Endothelial cell of umbilical vein (primary cell): ENCODE data around the gene WASF2. TPM values are rescaled to one million over a fixed set of nuclear protein-coding genes. Genes with fewer than 3 reads are reported as not detected.

Experiments used
- BruUV-seq: library from RNA; stranded (reverse); fragments of 400-500 nt; replicated peaks from 2 replicates; lab custom pipeline; 2021; lab: Mats Ljungman, UMichigan
- CTCF ChIA-PET: fragments of 300-600, 350-600 bp; sonication (Branson Sonifier 250); formaldehyde crosslinking; loops from one replicate; lab custom pipeline; 2021; ENCODE audit warnings: antibody characterized with exemption, inconsistent platforms; lab: Charles Lee
- POLR2A ChIA-PET: fragments of 300-600, 350-600 bp; sonication (Branson Sonifier 250); formaldehyde crosslinking; loops from one replicate; lab custom pipeline; 2021; ENCODE audit warnings: antibody characterized with exemption, inconsistent platforms; lab: Charles Lee
- DNase-seq: peaks from one replicate; pipeline ENCODE4 v3.0.0-alpha.2; 2011; ENCODE audit warnings: low read depth, low spot score
- FAIRE-seq: peaks from 2 replicates; lab custom pipeline; 2011; peaks lifted over from hg19 to GRCh38; lab: Jason Lieb, UNC
- H2AFZ ChIP-seq: 2 replicates; pipeline ENCODE4 v1.6.0; 2012; ENCODE audit warnings: low read depth, low read length, control low read depth, inconsistent platforms
- H3K27ac ChIP-seq: 2 replicates; pipeline ENCODE4 v1.5.1; 2011; ENCODE audit warnings: low read depth, mild to moderate bottlenecking, control low read depth, low read length, moderate library complexity; ENCODE audit not compliant: insufficient read depth
- H3K27me3 ChIP-seq, 2 experiments: 2 replicates each; pipeline versions ENCODE4 v1.6.0 to v1.6.1; 2011; ENCODE audit warnings: low read length in 2 of 2, mixed read lengths in 1 of 2; ENCODE audit not compliant: control insufficient read depth in 2 of 2, insufficient read depth in 2 of 2
- H3K36me3 ChIP-seq, 2 experiments: 2 replicates in 1 of 2; 3 replicates in 1 of 2; pipeline ENCODE4 v1.5.1; 2011; ENCODE audit warnings: low read length in 2 of 2, mild to moderate bottlenecking in 1 of 2, moderate library complexity in 1 of 2; ENCODE audit not compliant: control insufficient read depth in 2 of 2, insufficient read depth in 2 of 2; ENCODE audit errors: extremely low read depth in 1 of 2
- H3K4me1 ChIP-seq: 3 replicates; pipeline ENCODE4 v1.5.1; 2011; ENCODE audit warnings: mild to moderate bottlenecking, low read length; ENCODE audit not compliant: control insufficient read depth, insufficient read depth; ENCODE audit errors: extremely low read depth
- H3K4me2 ChIP-seq: 2 replicates; pipeline ENCODE4 v1.6.1; 2011; ENCODE audit warnings: low read length, control low read depth, mixed read lengths; ENCODE audit not compliant: insufficient read depth
- H3K4me3 ChIP-seq, 3 experiments: fragments of 200-600 bp in 1 of 3; sonication (generic), shearing (Covaris generic) in 1 of 3; replicated peaks in 1 of 3; 2 replicates each; pipeline ENCODE4 v1.5.1; 2011 to 2016; ENCODE audit warnings: control low read depth in 3 of 3, low read length in 3 of 3, mild to moderate bottlenecking in 2 of 3, inconsistent platforms in 1 of 3, low read depth in 1 of 3, moderate library complexity in 1 of 3; ENCODE audit not compliant: insufficient read depth in 1 of 3
- H3K79me2 ChIP-seq: 2 replicates; pipeline ENCODE4 v1.6.0; 2012; ENCODE audit warnings: low read length, inconsistent platforms; ENCODE audit not compliant: control insufficient read depth, insufficient read depth
- H3K9ac ChIP-seq: replicated peaks from 2 replicates; pipeline ENCODE3; 2011; ENCODE audit warnings: low read length, control low read depth; ENCODE audit not compliant: insufficient read depth; ENCODE audit errors: extremely low read depth
- H3K9me1 ChIP-seq: replicated peaks from 3 replicates; pipeline ENCODE4 v1.6.0; 2011; ENCODE audit warnings: mild to moderate bottlenecking, low read length; ENCODE audit not compliant: control insufficient read depth, insufficient read depth; ENCODE audit errors: extremely low read depth
- H3K9me3 ChIP-seq: replicated peaks from 2 replicates; pipeline ENCODE4 v1.5.1; 2012; ENCODE audit warnings: low read length, inconsistent platforms; ENCODE audit not compliant: control insufficient read depth, insufficient read depth
- H4K20me1 ChIP-seq: replicated peaks from 2 replicates; pipeline ENCODE3; 2011; ENCODE audit warnings: mild to moderate bottlenecking, low read length; ENCODE audit not compliant: control insufficient read depth, insufficient read depth; ENCODE audit errors: extremely low read depth
- CTCF ChIP-seq, 2 donors: IDR thresholded peaks; 1 replicate in 1 of 2; 2 replicates in 1 of 2; pipeline ENCODE4 v1.5.1; 2011; ENCODE audit warnings: low read length in 2 of 2, mild to moderate bottlenecking in 2 of 2, moderate library complexity in 2 of 2, control low read depth in 1 of 2, inconsistent platforms in 1 of 2, low read depth in 1 of 2; ENCODE audit not compliant: insufficient read depth in 1 of 2; ENCODE audit errors: extremely low read depth in 1 of 2
- EZH2 ChIP-seq: IDR thresholded peaks from 2 replicates; pipeline ENCODE4 v1.6.1; 2012; ENCODE audit warnings: borderline replicate concordance, low read depth, mild to moderate bottlenecking, moderate library complexity, low read length, inconsistent platforms; ENCODE audit not compliant: severe bottlenecking
- FOS ChIP-seq: IDR thresholded peaks from 2 replicates; pipeline ENCODE4 v1.6.1; 2011; ENCODE audit warnings: mild to moderate bottlenecking, low read length, moderate library complexity, borderline replicate concordance; ENCODE audit not compliant: insufficient read depth
- GATA2 ChIP-seq: IDR thresholded peaks from 2 replicates; pipeline ENCODE4 v1.7.0; 2011; ENCODE audit warnings: low read depth, mild to moderate bottlenecking, moderate library complexity, mixed read lengths, low read length; ENCODE audit not compliant: insufficient read length, insufficient read depth
- JUN ChIP-seq: IDR thresholded peaks from 2 replicates; pipeline ENCODE4 v1.6.1; 2011; ENCODE audit warnings: borderline replicate concordance, low read depth; ENCODE audit not compliant: insufficient read length, insufficient read depth
- MAX ChIP-seq: IDR thresholded peaks from 2 replicates; pipeline ENCODE4 v1.6.1; 2011; ENCODE audit not compliant: insufficient read depth, insufficient read length
- MYC ChIP-seq: IDR thresholded peaks from one replicate; pipeline ENCODE4 v1.6.1; 2011; ENCODE audit warnings: mild to moderate bottlenecking, low read depth, low read length
- POLR2A ChIP-seq: IDR thresholded peaks from 2 replicates; pipeline ENCODE4 v1.6.1; 2012; ENCODE audit warnings: low read depth, mild to moderate bottlenecking, control low read depth, low read length
- POLR2AphosphoS5 ChIP-seq: IDR thresholded peaks from 2 replicates; pipeline ENCODE4 v1.6.1; 2012; ENCODE audit warnings: low read depth, mild to moderate bottlenecking, control low read depth, low read length, moderate library complexity; ENCODE audit not compliant: insufficient read depth
- dilution Hi-C: fragments of 300-500 bp; cut with MboI; formaldehyde crosslinking; loops from one replicate; pipeline ENCODE4 v1.15.0; 2019; ENCODE audit warnings: low sequenced_read_pairs; ENCODE audit not compliant: extremely low pct_ligation_motif_present
- intact Hi-C: fragments of 100-400 bp; cut with micrococcal nuclease; formaldehyde crosslinking; loops from one replicate; pipeline ENCODE4 v1.10.0; 2022
- polyA plus RNA-seq, 4 experiments: library from polyadenylated mRNA; depleted of rRNA in 3 of 4; stranded (reverse) in 3 of 4; unstranded in 1 of 4; fragments of >200 nt; gene quantifications; 2 replicates each; pipeline versions ENCODE4 v1.2.1 to v1.2.3, GENCODE V29; 2011 to 2012; ENCODE audit warnings: missing spikeins in 1 of 4
- total RNA-seq: library from RNA; stranded (reverse); gene quantifications from 2 replicates; pipeline ENCODE4 v1.2.3, GENCODE V29; 2021

WASF2 gene
- total and polyA plus RNA-seq, 2 donors (not counting 3 experiments of a cell fraction or from before 2014, with no cell fraction given) = 76.9 to 172 TPM

- Histone ChIP-seq H4K20me1 (no peaks in the 10 kb centered on the region), H3K4me3 (no peak overlapping the region), H3K9me3 (no peaks in the 10 kb centered on the region), H3K4me2 (no peak overlapping the region), H3K36me3 (no peaks in the 10 kb centered on the region), H3K9me1 (no peaks in the 10 kb centered on the region), H3K27me3 (no peaks in the 10 kb centered on the region), H3K4me1 (no peaks in the 10 kb centered on the region), H3K9ac (no peak overlapping the region), H3K79me2 (no peaks in the 10 kb centered on the region), H3K27ac (no peak overlapping the region), H2AFZ (no peak overlapping the region)
- FAIRE-seq (no peak), DNase-seq (no peak)
- intact Hi-C loops = no loop called here
- dilution Hi-C loops = no loop called here
- no peak for TF ChIP-seq GATA2
- TF ChIP-seq POLR2A = no peak
- TF ChIP-seq FOS = no peak
- TF ChIP-seq MYC = no peak
- TF ChIP-seq EZH2 = no peak
- TF ChIP-seq MAX = no peak
- no peak for TF ChIP-seq CTCF (IDR thresholded peaks at IDR 0.05; ENCODE audit: extremely low read depth in 1 of 2, insufficient read depth in 1 of 2, low read depth in 1 of 2, low read length in 2 of 2)
- no peak for TF ChIP-seq JUN
- TF ChIP-seq POLR2AphosphoS5 = no peak
- POLR2A ChIA-PET = no interaction called here
- CTCF ChIA-PET = interaction anchor here (0.5 to 1.1 kb wide), 2 partner anchors 9 to 25 kb away, joined by 3 read pairs; no protein-coding TSS in a partner anchor
- BruUV-seq = no TSS peak
These were observed 24.0 kb upstream of the WASF2 start for GRCh38 chr1:27513958-27514357.
